NK-92 (cell line): ENCODE measurements around the gene PPT1.

ENCODE experiments used
- DNase-seq: peaks from one replicate; lab custom pipeline; 2025; ENCODE audit not compliant: unreplicated experiment; lab: John Stamatoyannopoulos, UW

The PPT1 gene

GRCh38 chr1:40096977-40097782 lies at the start of gene PPT1:
PPT1 (minus strand) TSS chr1:40097252; CDS start chr1:40097238, 14 bp downstream.
- no peak for DNase-seq

GRCh38 chr1:40143891-40144575 lies 47.0 kb upstream of the PPT1 start:
- DNase-seq: no peak

GRCh38 chr1:40141878-40142535 lies 45.0 kb upstream of the PPT1 start:
- DNase-seq: no peak

DNA sequence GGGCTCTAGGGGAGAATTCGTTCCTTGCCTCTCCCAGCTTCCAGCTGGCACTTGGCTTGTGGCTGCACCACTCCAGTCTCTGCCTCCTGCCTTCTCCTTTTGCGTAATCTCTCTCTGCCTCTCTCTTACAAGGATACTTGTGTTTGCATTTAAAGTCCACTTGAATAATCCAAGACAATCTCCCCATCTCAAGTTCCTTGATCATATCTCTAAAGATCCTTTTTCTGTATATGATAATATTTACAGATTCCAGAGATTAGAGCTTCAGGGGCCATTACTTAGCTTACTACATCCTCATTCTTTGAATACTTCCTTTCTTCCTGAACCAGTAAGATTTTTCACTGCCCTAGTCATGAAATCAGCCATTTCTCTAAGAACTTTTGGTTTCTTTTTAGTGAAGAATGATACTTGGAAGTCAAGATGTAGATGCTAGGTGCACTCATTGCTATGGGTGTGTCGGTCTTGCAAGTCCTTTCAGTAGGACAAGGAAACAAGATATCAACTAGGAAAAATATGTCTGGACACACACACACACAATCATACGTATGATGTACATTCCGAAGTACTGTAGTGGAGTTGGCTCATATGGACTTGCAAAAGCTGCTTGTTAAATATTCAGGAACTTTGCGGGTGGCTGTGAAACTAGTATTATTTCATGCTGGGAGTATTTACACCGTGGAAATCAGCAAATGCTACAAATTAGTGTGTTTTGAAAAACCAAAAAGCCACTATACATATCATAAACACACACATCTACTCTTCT lies 43.3 kb upstream of the PPT1 start:
- DNase-seq: no peak

GRCh38 chr1:40133839-40134238 lies 36.8 kb upstream of the PPT1 start:
- DNase-seq: no peak

- no peak for DNase-seq
Measured at GRCh38 chr1:40133312-40133665, 36.2 kb upstream of the PPT1 start.

GRCh38 chr1:40132383-40133311 lies 35.6 kb upstream of the PPT1 start:
- DNase-seq: no peak

DNA sequence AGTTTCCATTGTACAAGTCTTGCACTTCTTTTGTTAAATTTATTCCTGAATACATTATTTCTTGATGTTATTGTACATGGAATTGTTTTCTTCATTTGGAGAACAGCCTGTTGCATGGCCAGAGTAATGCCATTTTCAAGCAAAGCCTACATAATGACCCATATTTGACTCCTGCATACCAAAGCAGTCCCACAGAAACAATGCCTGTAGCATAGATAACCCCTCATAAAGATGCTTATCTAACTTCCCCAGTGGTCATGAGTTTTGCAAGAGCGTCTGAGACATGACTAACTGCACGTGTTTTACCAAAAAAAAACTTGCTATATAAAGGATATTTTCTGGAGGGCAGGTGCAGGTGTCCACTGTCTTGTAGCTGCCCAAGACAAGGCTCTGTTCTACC lies 33.8 kb upstream of the PPT1 start:
- no peak for DNase-seq

GRCh38 chr1:40122855-40123254 lies 25.8 kb upstream of the PPT1 start:
- DNase-seq: no peak

DNA sequence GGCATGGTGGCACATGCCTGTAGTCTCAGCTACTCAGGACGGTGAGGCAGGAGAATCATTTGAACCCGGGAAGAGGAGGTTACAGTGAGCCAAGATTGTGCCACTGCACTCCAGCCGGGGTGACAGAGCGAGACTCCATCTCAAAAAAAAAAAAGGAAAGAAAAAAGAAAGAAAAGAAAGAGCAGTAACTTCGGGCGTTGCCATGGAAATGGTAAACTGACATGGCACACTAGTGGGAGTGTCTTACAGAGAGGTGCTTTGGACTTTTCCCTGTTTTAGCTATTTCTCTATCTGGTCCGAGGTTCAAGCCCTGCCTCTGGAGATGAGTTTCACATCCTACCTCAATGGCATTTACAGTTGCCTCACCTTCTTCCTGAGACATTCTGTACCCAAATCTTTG lies 23.1 kb upstream of the PPT1 start:
- DNase-seq: no peak

GRCh38 chr1:40114400-40114799 lies 17.3 kb upstream of the PPT1 start:
- no peak for DNase-seq

GRCh38 chr1:40110389-40110788 lies 13.3 kb upstream of the PPT1 start:
- no peak for DNase-seq

DNA sequence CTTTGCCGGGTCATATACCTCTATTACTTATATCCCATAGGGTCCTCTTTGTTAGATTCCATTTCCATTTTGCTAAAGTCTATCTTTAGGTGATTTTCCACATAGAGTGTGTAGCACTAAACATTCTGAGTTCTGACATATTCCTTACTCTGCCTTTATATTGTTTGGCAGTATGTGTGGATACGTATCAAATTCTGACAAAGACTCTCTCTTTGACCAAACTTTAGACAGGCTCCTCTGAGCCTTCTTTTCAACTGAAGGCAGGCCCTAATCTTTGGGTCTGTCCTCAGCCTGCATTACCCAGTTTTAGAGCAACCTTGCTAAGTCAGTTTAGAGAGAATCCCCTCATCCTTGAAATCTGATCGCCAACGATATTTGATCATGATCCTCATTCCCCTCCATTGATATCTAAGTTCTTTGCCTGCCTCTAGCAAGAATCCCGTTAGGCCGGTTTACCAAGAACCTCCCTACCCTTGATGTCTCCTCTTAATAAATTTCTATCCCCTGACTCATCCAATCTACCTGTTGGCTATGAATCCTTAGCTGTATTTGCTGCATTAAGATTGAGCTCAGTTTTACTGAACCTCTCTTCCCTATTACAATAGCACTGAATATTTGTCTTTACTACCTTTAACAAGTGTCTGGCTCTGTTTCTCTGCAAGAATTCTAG lies 10.4 kb upstream of the PPT1 start:
- DNase-seq: no peak

DNA sequence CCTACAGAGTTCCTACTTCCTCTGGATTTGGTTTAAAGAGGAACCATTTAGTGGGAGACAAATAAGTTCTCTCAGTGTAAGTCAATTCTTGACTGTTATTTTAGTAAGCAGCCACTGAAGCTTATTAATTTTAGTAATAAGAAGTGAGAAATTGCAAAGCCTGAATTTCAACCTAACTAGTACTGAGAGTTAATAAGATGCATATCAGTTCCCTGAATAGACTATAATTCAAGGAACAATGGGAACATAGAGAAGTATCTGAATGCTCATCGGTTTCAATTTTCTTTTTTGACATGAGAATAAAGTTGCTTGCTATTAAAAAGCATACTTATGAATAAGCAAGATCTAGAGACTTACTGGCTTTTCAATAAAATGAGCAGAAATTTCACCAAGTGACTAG lies 8.0 kb upstream of the PPT1 start:
- no peak for DNase-seq

- DNase-seq: no peak
Measured at GRCh38 chr1:40102896-40103295, 5.8 kb upstream of the PPT1 start.

- no peak for DNase-seq
Measured at GRCh38 chr1:40102038-40102437, 5.0 kb upstream of the PPT1 start.

- DNase-seq: no peak
Measured at GRCh38 chr1:40096646-40096976, 441 bp downstream of the PPT1 start.

DNA sequence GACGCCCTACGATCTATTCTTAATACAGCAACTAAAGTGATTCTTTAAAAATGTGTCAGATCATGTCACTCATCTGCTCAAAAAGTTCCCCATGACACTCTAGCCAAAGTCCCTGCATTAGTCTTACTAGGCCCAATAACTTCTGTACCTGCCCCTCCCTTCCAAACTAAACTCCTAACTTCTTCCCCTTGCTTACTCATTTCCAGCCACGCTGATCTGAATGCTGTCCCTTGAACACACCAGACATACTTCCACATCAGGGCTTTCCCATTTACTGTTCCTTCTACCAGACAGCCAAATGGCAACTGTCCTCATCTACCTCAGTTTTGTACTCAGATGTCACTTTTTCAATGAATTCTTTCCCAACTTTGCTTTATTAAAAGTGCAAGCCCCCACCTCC lies 1.2 kb downstream of the PPT1 start:
- no peak for DNase-seq

DNA sequence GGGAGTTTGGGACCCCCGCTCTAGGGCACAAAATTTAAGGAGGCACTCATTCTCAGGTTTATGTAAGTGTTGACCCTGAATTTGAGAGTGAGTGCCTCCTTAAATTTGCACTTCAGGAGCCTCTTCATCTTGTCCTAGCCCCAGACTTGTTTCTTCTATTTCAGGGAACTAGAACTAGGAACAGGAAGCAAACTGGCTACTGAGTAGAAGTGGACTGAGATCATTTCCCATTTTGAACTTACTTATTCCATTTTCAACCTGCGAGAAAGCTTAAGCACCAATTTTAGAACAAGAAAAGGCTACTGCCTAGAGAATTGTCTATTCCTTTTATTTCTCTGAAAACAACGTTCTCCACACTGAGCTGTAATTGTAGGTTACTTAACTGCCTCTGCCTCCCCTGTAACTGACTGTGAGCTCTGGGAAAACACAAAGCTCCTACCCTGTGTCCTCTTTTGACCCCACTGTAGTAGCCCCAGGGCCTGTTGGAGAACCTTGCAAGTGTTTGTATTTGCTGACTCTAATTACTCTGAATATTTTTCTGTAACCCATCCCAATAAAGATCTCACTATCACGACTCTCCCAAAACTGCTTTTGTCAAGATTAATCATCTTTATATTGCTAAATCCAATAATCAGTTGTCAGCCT lies 2.5 kb downstream of the PPT1 start:
- DNase-seq: no peak
